ENCODE results near the gene SIGLEC8.

The SIGLEC8 gene

DNA sequence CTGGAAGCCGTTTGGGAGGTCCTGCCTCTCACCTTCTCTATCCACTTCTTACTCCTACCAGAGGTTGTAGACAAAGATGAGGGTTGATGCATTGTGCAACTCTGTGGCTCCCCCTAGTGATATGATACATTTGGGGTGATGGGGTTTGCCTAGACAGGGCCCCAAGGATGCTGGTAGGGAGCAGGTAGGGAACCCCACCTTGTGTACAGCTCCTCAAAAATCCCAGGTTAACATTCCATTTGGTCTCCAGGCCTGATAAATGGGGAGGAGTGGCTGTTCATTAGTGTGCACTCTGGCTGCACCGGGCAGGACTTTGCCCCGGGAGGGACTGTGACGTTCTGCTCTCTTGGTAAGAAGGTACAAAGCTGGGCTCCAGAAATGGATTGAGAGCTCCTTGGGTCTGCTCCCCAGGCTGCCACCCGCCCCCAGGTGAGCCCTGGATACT, 19.2 kb downstream of the SIGLEC8 start:
- no peaks in the 10 kb centered on the region for H3K79me2 ChIP-seq (ENCODE audit: insufficient read depth, low read length)
- H3K4me3 ChIP-seq (ENCODE audit: low read length, poor library complexity, severe bottlenecking): no peak overlapping the region
- no peak overlapping the region for H3K4me2 ChIP-seq (ENCODE audit: low read depth, low read length, poor library complexity, severe bottlenecking)
- H3K9me3 ChIP-seq (ENCODE audit: insufficient read depth, low read depth, low read length): no peaks in the 10 kb centered on the region
- H3K36me3 ChIP-seq (ENCODE audit: insufficient read depth, low read length): no peaks in the 10 kb centered on the region
- H3K9ac ChIP-seq (ENCODE audit: low read depth, low read length, poor library complexity, severe bottlenecking): no peak overlapping the region
- no peaks in the 10 kb centered on the region for H3K9me2 ChIP-seq (replicated peaks; ENCODE audit: low read depth, low read length)
- H2AFZ ChIP-seq (ENCODE audit: low read length): no peak overlapping the region
- no peaks in the 10 kb centered on the region for H4K20me1 ChIP-seq (ENCODE audit: insufficient read depth, low read length, poor library complexity, severe bottlenecking)
- TF ChIP-seq EZH2phosphoT487 (IDR thresholded peaks at IDR 0.05; ENCODE audit: borderline replicate concordance): no peak
- TF ChIP-seq, protein P1, sequence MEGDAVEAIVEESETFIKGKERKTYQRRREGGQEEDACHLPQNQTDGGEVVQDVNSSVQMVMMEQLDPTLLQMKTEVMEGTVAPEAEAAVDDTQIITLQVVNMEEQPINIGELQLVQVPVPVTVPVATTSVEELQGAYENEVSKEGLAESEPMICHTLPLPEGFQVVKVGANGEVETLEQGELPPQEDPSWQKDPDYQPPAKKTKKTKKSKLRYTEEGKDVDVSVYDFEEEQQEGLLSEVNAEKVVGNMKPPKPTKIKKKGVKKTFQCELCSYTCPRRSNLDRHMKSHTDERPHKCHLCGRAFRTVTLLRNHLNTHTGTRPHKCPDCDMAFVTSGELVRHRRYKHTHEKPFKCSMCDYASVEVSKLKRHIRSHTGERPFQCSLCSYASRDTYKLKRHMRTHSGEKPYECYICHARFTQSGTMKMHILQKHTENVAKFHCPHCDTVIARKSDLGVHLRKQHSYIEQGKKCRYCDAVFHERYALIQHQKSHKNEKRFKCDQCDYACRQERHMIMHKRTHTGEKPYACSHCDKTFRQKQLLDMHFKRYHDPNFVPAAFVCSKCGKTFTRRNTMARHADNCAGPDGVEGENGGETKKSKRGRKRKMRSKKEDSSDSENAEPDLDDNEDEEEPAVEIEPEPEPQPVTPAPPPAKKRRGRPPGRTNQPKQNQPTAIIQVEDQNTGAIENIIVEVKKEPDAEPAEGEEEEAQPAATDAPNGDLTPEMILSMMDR (conservative IDR thresholded peaks at IDR 0.05; ENCODE audit: low read length): peak; percentile 79
- peaks cover 17% of the 10 kb centered on the region for H3K4me1 ChIP-seq (ENCODE audit: insufficient read depth, low read length, poor library complexity, severe bottlenecking)
- no peaks in the 10 kb centered on the region for H3F3A ChIP-seq (ENCODE audit: low read depth)
- H3K27me3 ChIP-seq (ENCODE audit: insufficient read depth, low read length, poor library complexity, severe bottlenecking): no peaks in the 10 kb centered on the region

- Histone ChIP-seq H3K4me2 (ENCODE audit: low read depth, low read length, poor library complexity, severe bottlenecking) (no peak overlapping the region), H3K9me2 (replicated peaks; ENCODE audit: low read depth, low read length) (no peaks in the 10 kb centered on the region), H2AFZ (ENCODE audit: low read length) (no peak overlapping the region), H3K27me3 (ENCODE audit: insufficient read depth, low read length, poor library complexity, severe bottlenecking) (no peaks in the 10 kb centered on the region), H3K9ac (ENCODE audit: low read depth, low read length, poor library complexity, severe bottlenecking) (no peak overlapping the region), H3K79me2 (ENCODE audit: insufficient read depth, low read length) (no peaks in the 10 kb centered on the region), H3K4me3 (ENCODE audit: low read length, poor library complexity, severe bottlenecking) (no peak overlapping the region), H4K20me1 (ENCODE audit: insufficient read depth, low read length, poor library complexity, severe bottlenecking) (no peaks in the 10 kb centered on the region), H3F3A (ENCODE audit: low read depth) (no peaks in the 10 kb centered on the region), H3K4me1 (ENCODE audit: insufficient read depth, low read length, poor library complexity, severe bottlenecking) (no peaks in the 10 kb centered on the region), H3K9me3 (ENCODE audit: insufficient read depth, low read depth, low read length) (no peaks in the 10 kb centered on the region), H3K36me3 (ENCODE audit: insufficient read depth, low read length) (no peaks in the 10 kb centered on the region)
- no peak for TF ChIP-seq EZH2phosphoT487 (IDR thresholded peaks at IDR 0.05; ENCODE audit: borderline replicate concordance)
- TF ChIP-seq, protein P1 (conservative IDR thresholded peaks at IDR 0.05; ENCODE audit: low read length): no peak
Observed at GRCh38 chr19:51434456-51434855, 23.8 kb downstream of the SIGLEC8 start.

DNA sequence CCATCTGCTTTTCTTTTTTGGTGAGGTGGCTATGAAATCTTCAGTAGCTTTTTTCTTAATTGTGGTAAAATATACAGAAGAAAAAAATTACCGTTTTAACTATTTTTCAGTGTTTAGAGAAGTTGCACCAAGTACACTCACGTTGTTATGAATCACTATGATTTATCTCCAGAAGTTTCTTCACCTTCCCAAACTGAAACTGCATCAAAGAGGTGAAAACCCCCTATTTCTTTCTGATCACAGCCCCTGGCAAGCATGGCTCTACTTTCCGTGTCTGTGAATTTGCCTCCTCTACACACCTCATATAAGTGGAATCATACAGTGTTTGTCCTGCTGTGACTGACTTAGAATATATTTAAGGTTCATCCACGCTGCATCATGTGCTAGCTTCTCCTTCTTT, 25.2 kb downstream of the SIGLEC8 start:
- Histone ChIP-seq H3K36me3 (ENCODE audit: insufficient read depth, low read length) (no peaks in the 10 kb centered on the region), H3K9me3 (ENCODE audit: insufficient read depth, low read depth, low read length) (no peaks in the 10 kb centered on the region), H3K4me2 (ENCODE audit: low read depth, low read length, poor library complexity, severe bottlenecking) (no peak overlapping the region), H3K9me2 (replicated peaks; ENCODE audit: low read depth, low read length) (no peaks in the 10 kb centered on the region), H3F3A (ENCODE audit: low read depth) (no peaks in the 10 kb centered on the region), H3K27me3 (ENCODE audit: insufficient read depth, low read length, poor library complexity, severe bottlenecking) (no peaks in the 10 kb centered on the region), H3K79me2 (ENCODE audit: insufficient read depth, low read length) (no peaks in the 10 kb centered on the region), H3K4me1 (ENCODE audit: insufficient read depth, low read length, poor library complexity, severe bottlenecking) (no peaks in the 10 kb centered on the region), H2AFZ (ENCODE audit: low read length) (no peak overlapping the region), H4K20me1 (ENCODE audit: insufficient read depth, low read length, poor library complexity, severe bottlenecking) (no peaks in the 10 kb centered on the region), H3K9ac (ENCODE audit: low read depth, low read length, poor library complexity, severe bottlenecking) (no peak overlapping the region), H3K4me3 (ENCODE audit: low read length, poor library complexity, severe bottlenecking) (no peak overlapping the region)
- TF ChIP-seq, protein P1 (conservative IDR thresholded peaks at IDR 0.05; ENCODE audit: low read length): no peak
- no peak for TF ChIP-seq EZH2phosphoT487 (IDR thresholded peaks at IDR 0.05; ENCODE audit: borderline replicate concordance)
